HPDE6-E6E7 (cell line): ENCODE data around the gene DUS3L.
"Not testable (repeated sequence)": the region's sequence is repeated elsewhere in the genome, so short reads cannot be mapped to it uniquely, and the experiment has no call there.

ENCODE experiments used
- DNase-seq: peaks from one replicate; pipeline ENCODE4 v3.0.0; 2011; ENCODE audit warnings: missing footprints; ENCODE audit errors: extremely low spot score

Gene DUS3L

DNA sequence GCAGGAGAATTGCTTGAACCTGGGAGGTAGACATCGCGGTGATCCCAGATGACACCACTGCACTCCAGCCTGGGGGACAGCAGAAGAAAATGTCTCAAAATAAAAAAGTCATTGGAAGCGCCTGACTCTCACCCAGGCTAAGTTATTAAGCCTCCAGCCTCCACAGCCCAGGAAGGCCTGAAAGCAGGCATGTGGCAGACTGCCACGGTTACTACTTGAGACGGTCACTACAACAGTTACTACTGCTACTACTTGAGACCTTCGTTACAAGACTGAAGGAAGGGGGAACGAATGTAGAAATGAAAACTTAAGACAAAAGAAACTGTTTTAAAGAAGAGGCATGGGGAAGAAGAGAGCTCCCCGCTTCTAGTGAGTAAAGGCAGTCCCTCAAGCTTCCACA, 16.0 kb downstream of the DUS3L start:
- no peak for DNase-seq

DNA sequence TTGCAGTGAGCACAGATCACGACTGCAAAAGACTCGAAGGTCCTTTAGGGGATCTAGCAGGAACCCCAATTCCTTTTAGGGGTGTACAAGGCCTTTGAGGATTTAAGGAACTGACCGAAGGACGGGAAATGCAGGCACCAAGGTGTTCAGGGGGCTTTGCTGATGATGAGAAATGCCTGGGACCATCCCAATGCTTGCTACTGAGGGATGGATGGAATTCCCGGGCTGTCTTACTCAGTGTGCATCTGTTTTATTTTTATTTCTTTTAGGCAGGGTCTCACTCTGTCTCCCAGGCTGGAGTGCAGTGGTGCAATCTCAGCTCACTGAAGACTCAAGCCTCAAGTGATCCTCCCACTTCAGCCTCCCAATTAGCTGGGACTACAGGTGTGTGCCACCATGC, 17.7 kb downstream of the DUS3L start:
- no peak for DNase-seq

DNA sequence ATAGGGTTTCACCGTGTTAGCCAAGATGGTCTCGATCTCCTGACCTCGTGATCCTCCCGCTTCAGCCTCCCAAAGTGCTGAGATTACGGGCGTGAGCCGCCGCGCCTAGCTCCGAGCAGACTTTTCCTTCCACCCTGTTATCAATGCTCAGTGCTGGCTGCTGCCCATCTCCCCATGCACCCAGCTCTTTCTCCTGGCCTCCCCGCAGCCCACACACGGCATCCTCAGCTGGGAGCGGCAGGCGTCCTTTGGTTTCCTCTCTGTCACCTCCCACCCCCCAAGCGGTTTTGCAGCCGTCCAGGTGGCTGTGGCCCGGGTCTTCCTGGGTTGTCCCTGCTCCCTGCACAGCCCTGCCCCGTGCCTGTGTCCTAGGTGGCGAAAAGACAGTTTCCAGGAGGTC, 18.5 kb downstream of the DUS3L start:
- DNase-seq: no peak

DNA sequence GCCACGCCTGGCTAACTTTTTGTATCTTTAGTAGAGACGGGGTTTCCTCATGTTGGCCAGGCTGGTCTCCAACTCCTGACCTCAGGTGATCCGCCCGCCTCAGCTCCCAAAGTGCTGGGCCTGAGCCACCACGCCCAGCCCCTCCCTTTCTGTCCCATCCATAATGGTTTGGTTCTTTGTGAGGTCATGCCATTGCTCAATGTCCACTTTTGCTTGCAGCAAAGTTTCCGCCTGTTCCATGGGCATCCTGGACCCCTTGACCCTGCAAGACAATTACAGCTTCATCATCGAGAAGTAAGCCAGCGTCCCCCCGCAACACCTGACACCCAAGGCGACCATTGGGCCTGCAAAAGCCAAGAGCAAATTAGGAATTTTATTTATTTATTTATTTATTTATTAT, 23.0 kb downstream of the DUS3L start:
- DNase-seq: no peak

DNA sequence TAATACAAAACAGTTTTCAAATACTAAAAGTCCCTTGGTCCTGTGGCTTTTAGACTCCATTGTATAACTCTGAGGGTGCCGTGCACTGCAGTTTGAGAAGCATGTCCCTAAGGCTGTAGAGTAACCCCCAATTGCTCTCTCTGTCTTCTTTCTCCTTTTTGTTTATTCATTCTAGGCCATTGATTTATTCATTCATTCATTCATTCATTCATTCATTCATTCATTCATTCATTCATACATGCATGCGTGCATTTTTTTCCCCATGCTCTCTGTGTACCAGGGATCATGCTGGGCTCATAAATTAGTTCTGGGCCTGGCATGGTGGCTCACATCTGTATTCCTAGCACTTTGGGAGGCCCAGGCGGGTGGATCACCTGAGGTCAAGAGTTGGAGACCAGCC, 25.7 kb downstream of the DUS3L start:
- no peak for DNase-seq

DNA sequence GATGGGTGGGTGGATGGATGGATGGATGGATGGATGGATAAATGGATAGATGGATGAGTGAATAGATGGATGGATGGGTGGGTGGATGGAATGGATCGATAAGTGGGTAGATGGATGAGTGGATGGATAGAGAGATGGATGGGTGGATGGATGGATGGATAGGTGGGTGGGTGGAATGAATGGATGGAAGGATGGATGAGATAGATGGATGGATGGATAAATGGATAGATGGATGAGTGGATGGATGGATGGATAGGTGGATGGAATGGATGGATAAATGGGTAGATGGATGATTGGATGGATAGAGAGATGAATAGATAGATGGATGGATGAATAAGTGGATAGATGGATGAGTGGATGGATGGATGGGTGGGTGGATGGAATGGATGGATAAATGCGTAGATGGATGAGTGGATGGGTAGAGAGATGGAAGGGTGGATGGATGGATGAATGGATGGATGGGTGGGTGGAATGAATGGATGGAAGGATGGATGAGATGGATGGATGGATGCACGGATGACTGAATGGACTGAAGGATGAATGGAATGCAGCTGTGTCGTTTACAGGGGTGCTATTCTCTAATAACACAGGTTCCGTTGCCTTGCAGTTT, 28.2 kb downstream of the DUS3L start:
- DNase-seq: no peak

DNA sequence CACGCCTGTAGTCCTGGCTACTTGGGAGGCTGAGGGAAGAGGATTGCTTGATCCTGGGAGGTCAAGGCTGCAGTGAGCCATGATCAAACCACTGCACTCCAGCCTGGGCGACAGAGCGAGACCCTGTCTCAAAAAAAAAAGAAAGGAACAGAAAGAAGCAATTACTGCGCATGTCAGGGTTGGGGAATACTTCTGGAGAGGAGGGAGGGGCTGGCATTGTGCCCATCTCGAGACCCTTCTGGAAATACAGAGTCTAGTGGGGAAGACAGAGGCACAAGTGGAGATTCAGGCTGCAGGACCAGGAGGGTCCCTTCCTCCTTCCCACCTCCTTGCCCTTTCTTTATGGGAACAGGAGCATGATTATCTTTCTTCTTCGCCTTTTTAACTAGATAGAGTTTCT, 37.2 kb downstream of the DUS3L start:
- no peak for DNase-seq

DNA sequence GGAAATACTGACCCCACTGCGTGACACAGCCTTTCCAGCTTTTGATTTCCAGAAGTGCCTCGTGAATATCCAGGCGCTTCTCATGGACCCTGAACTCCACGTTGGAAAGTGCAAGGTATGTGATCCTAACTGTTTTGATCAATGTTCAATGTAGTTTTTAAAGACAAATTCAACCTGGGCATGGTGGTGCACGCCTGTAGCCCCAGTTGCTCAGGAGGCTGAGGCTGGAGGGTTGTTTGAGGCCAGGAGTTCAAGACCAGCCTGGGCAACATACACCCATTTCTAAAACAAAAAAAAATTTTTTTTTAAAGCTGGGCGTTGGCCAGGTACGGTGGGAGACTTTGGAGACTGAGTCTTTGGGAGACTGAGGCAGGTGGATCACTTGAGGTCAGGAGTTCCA, 39.3 kb downstream of the DUS3L start:
- no peak for DNase-seq

DNA sequence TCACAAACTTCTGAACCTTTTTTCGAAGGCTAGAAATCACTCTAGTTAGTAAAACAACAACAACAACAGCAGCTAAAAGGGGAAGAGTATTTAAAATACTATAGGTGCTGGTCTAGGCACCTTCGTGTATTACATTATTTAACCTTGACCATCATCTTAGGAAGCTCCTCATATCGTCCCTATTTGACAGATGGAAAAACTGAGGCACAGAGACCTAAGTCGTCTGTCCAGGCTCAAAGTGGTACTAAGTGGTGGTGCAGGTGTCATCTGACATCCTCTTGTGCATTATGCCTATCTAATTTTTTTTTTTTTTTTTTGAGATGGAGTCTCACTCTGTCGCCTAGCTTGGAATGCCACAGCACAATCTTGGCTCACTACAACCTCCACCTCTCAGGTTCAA, 41.5 kb downstream of the DUS3L start:
- DNase-seq: no peak

DNA sequence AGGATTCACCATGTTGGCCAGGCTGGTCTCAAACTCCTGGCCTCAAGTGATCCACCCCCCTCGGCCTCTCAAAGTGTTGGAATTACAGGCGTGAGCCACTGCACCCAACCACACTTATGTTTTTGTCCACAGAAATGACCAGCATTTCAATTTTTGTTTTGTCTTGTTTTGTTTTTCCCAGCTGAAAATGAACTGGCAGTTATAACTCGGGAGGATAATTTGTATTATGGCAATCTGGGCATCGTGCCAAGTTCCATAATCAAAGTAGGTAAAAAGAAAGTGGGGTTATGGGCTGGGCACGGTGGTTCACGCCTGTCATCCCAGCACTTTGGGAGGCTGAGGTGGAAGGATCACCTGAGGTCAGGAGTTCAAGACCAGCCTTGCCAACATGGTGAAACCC, 42.0 kb downstream of the DUS3L start:
- not testable (repeated sequence) for DNase-seq

DNA sequence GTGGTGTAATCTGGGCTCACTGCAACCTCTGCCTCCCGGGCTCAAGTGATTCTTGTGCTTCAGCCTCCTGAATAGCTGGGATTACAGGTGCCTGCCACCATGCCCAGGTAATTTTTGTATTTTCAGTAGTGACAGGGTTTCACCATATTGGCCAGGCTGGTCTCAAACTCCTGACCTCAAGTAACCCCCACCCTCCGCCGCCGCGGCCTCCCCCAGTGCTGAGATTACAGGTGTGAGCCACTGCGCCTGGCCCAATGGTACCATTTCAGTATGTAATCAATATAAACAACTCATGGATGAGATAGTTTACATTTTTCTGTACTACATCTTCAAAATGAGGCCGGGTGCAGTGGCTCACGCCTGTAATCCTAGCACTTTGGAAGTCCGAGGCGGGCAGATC, 46.0 kb downstream of the DUS3L start:
- DNase-seq: not testable (repeated sequence)

DNA sequence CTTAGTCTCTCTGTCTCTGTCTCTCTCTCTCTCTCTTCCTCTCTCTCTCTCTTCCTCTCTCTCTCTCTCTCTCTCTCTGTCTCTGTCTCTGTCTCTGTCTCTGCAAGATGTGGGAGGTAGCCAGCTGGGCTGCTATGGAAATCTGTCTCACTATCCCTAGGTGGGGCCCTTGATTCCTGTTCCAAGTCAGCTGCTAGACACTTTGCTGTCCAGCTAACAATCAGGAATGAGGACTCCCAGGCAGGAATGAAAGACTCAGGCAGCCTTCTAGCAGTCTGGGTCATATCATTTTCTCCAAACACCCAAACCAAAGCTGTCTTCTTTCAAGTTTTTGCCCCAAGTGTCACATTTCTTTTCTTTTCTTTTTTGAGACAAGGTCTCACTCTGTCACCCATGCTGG, 47.3 kb downstream of the DUS3L start:
- no peak for DNase-seq

DNA sequence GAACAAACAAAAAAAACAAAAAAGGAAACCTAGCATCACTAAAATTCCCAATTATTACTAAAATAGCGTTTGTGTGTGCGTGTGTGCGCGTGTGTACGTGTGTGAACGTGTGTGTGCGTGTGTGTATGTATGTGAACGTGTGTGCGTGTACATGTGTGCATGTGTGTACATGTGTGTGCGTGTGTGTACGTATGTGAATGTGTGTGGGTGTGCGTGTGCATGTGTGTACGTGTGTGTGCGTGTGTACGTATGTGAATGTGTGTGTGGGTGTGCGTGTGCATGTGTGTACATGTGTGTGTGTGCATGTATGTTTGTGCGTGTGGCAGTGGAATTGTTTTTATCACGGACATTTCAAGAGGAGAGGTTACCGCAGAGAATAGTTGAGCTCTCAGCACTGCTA, 48.9 kb downstream of the DUS3L start:
- no peak for DNase-seq

DNA sequence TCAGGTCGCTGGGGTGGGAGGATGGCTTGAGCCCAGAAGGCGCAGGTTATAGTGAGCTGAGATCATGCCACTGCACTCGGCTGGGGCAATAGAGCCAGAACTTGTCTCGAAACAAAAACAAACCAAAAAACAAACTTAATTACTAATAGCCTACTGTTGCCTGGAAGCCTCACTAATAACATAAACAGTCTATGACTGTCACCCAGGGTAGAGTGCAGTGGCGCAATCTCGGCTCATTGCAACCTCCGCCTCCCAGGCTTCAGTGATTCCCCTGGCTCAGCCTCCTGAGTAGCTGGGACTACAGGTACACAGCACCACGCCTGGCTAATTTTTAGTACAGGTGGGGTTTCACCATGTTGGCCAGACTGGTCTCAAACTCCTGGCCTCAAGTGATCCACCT, 52.5 kb downstream of the DUS3L start:
- no peak for DNase-seq
